ENCODE measurements around the gene SRP9.

- no peak for TF ChIP-seq FOXM1 (IDR thresholded peaks at IDR 0.05; ENCODE audit: borderline replicate concordance)
- no peak for TF ChIP-seq SP1 (IDR thresholded peaks at IDR 0.05)
- no peak for TF ChIP-seq ARNT (IDR thresholded peaks at IDR 0.05)
- no peak for TF ChIP-seq SUZ12 (IDR thresholded peaks at IDR 0.05)
- TF ChIP-seq BHLHE40 (IDR thresholded peaks at IDR 0.05; ENCODE audit: borderline replicate concordance): no peak
- TF ChIP-seq ZNF384 (IDR thresholded peaks at IDR 0.05): no peak; the same call in 1 of the 2 replicates
- TF ChIP-seq TARDBP (IDR thresholded peaks at IDR 0.05): no peak
- no peak for TF ChIP-seq L3MBTL2 (conservative IDR thresholded peaks at IDR 0.05)
- no peak for TF ChIP-seq LEF1 (IDR thresholded peaks at IDR 0.05; ENCODE audit: borderline replicate concordance)
- no peak for TF ChIP-seq PKNOX1 (IDR thresholded peaks at IDR 0.05)
- TF ChIP-seq ELF4 (IDR thresholded peaks at IDR 0.05): no peak
- no peak for TF ChIP-seq FOXA1 (IDR thresholded peaks at IDR 0.05)
- no peak for TF ChIP-seq HDGF (IDR thresholded peaks at IDR 0.05; ENCODE audit: borderline replicate concordance)
Measured at GRCh38 chr1:225834417-225835329, 57.0 kb downstream of the SRP9 start.

All from HEK293T (cell line).